ENCODE data around the gene DNAAF2. TPM values are rescaled to one million over a fixed set of nuclear protein-coding genes. Genes with fewer than 3 reads are reported as not detected.
A peak's percentile ranks its signal among the peaks of the same experiment; 100 is the strongest.

The DNAAF2 gene
- total RNA-seq, 6 experiments from 2014 or later = 5.8 to 8.7 (median 6.2) TPM

GRCh38 chr14:49614196-49614595 is 20.8 kb downstream of the DNAAF2 start:
- Mint-ChIP-seq H3K27me3 (ENCODE audit: insufficient read depth) (peaks cover 3% of the 10 kb centered on the region), H3K4me3 (no peak overlapping the region), H3K27ac (0 out of 2 replicates have a peak overlapping the region, but pooled peaks have one; percentile 4), H3K9me3 (no peaks in the 10 kb centered on the region), H3K36me3 (ENCODE audit: low read depth) (peaks cover 24% of the 10 kb centered on the region), H3K4me1 (ENCODE audit: low read depth) (peaks cover 40% of the 10 kb centered on the region)
- TF ChIP-seq, protein P1, sequence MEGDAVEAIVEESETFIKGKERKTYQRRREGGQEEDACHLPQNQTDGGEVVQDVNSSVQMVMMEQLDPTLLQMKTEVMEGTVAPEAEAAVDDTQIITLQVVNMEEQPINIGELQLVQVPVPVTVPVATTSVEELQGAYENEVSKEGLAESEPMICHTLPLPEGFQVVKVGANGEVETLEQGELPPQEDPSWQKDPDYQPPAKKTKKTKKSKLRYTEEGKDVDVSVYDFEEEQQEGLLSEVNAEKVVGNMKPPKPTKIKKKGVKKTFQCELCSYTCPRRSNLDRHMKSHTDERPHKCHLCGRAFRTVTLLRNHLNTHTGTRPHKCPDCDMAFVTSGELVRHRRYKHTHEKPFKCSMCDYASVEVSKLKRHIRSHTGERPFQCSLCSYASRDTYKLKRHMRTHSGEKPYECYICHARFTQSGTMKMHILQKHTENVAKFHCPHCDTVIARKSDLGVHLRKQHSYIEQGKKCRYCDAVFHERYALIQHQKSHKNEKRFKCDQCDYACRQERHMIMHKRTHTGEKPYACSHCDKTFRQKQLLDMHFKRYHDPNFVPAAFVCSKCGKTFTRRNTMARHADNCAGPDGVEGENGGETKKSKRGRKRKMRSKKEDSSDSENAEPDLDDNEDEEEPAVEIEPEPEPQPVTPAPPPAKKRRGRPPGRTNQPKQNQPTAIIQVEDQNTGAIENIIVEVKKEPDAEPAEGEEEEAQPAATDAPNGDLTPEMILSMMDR (IDR thresholded peaks at IDR 0.05) = no peak
- DNase-seq = no peak

DNA sequence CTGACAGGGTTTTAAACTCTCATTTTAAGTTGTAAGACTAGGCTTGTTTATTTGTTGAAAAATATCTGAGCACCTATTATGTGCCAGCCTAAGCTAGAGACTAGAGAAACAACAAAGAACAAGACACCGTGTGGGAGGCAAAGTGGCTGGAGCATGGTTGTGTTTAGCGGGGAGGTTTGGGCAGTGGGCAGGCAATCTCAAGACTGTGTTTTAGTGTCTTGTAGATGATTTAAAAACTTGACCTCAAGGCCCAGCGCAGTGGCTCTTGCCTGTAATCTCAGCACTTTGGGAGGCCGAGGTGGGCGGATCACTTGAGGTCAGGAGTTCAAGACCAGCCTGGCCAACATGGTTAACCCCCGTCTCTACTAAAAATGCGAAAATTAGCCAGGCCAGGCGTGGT is 22.4 kb downstream of the DNAAF2 start:
- TF ChIP-seq, protein P1 (IDR thresholded peaks at IDR 0.05) = no peak
- Mint-ChIP-seq H3K9me3 (no peaks in the 10 kb centered on the region), H3K36me3 (ENCODE audit: low read depth) (peaks cover 11% of the 10 kb centered on the region), H3K4me1 (ENCODE audit: low read depth) (peaks cover 25% of the 10 kb centered on the region), H3K27me3 (ENCODE audit: insufficient read depth) (peaks cover 3% of the 10 kb centered on the region), H3K27ac (no peak overlapping the region), H3K4me3 (no peak overlapping the region)
- DNase-seq = no peak

- no peaks in the 10 kb centered on the region for H3K9me3 Mint-ChIP-seq
- H3K4me1 Mint-ChIP-seq (ENCODE audit: low read depth) = peaks cover 21% of the 10 kb centered on the region
- peaks cover 11% of the 10 kb centered on the region for H3K36me3 Mint-ChIP-seq (ENCODE audit: low read depth)
- peaks cover 3% of the 10 kb centered on the region for H3K27me3 Mint-ChIP-seq (ENCODE audit: insufficient read depth)
- no peak for DNase-seq
- no peak overlapping the region for H3K4me3 Mint-ChIP-seq
- TF ChIP-seq, protein P1 (IDR thresholded peaks at IDR 0.05) = no peak
- no peak overlapping the region for H3K27ac Mint-ChIP-seq
Measured at GRCh38 chr14:49612251-49612650, 22.8 kb downstream of the DNAAF2 start.

DNA sequence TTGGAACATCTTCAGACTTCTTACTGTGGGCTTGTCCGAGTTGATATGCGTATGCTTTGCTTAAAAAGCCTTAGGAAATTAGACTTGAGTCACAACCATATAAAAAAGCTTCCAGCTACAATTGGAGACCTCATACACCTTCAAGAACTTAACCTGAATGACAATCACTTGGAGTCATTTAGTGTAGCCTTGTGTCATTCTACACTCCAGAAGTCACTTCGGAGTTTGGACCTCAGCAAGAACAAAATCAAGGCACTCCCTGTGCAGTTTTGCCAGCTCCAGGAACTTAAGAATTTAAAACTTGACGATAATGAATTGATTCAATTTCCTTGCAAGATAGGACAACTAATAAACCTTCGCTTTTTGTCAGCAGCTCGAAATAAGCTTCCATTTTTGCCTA is 27.5 kb downstream of the DNAAF2 start:
- no peak for DNase-seq
- Mint-ChIP-seq H3K36me3 (ENCODE audit: low read depth) (peaks cover 8% of the 10 kb centered on the region), H3K27me3 (ENCODE audit: insufficient read depth) (no peaks in the 10 kb centered on the region), H3K9me3 (no peaks in the 10 kb centered on the region), H3K4me3 (no peak overlapping the region), H3K4me1 (ENCODE audit: low read depth) (peaks cover 10% of the 10 kb centered on the region), H3K27ac (no peak overlapping the region)
- TF ChIP-seq, protein P1 (IDR thresholded peaks at IDR 0.05) = no peak

DNA sequence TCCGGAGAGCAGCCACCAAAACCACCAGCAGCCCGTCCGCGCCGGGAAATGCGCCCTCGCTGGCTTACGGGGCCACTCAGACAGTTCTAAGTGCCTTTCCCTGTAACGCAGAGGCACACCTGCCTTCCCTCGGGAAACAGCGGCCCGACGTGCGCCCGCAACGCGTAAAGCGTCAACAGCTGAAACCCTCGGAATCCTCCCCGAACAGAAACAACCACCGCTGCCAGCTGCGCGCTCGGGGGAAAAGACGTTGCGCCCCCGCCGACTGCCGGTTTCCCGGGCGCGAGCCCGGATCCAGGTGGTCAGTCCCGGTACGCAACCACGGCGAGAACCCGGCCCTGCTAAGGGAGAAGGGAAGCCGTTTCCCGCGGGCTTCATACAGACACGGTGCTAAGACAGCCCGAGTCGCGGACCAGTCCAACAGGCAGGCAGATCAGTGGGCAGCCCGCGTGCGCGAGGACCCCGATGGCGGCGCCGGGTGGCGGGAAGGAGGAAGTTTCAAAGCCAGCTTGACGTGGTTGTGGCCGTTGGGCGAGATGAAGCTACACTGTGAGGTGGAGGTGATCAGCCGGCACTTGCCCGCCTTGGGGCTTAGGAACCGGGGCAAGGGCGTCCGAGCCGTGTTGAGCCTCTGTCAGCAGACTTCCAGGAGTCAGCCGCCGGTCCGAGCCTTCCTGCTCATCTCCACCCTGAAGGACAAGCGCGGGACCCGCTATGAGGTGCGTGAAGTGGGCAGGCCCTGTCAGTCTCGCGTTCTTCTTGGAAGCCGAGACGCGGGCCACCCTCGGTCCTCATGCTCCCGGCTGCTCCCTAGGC is 36.4 kb downstream of the DNAAF2 start, which contains the start of gene LRR1:
Gene LRR1 (plus strand): TSS at position 456 of the 816 bp plus-strand sequence. CDS start 81 bp downstream, at position 537.
- TF ChIP-seq, protein P1 (IDR thresholded peaks at IDR 0.05) = no peak; the same call in 1 of the 2 replicates
- Mint-ChIP-seq H3K36me3 (ENCODE audit: low read depth) (no peaks in the 10 kb centered on the region; the same call in 1 of the 2 replicates), H3K9me3 (no peaks in the 10 kb centered on the region), H3K4me3 (peak within 1 kb of the TSS; percentile 97), H3K27ac (peak within 1 kb of the TSS; percentile 95), H3K4me1 (ENCODE audit: low read depth) (peaks cover 47% of the 10 kb centered on the region), H3K27me3 (ENCODE audit: insufficient read depth) (no peaks in the 10 kb centered on the region; the same call in 1 of the 2 replicates)
- DNase-seq = peak; percentile 80

Data from HFFc6 (cell line).